ENCODE measurements around the gene IRF3.

- TF ChIP-seq POLR2A (IDR thresholded peaks at IDR 0.05) (peak in 1 of 2 donors; percentile 85), CTCF (IDR thresholded peaks at IDR 0.05) (no peak), POLR2AphosphoS5 (IDR thresholded peaks at IDR 0.05; ENCODE audit: insufficient read depth in 1 of 2, low read depth in 1 of 2) (peak; percentile 99 to 100)
Observed at GRCh38 chr19:49665351-49666119, at the start of gene IRF3, which contains the start of gene BCL2L12.
